ENCODE measurements around the gene RALGPS2.

RALGPS2 gene

DNA sequence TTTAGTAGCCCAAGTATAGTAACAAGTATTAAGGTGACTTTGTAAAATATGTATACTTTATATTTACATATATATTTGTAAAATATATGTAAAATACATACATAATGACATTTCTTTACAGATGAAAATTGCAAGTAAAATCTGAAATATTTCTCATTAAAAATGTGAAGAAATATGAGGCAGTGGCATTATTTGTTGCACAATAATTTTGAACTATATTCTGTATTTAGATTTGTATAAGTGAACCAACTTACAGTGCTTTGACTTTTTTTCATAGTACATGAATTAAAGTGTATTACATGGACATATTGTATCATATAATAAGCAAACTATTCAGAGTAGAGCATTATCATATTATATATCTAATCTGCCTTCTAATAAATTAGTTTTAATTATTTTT is 85.5 kb downstream of the RALGPS2 start:
- no peaks in the 10 kb centered on the region for H3K4me1 ChIP-seq
- H3K27me3 ChIP-seq (ENCODE audit: control insufficient read depth, insufficient read depth, low read length), result no peaks in the 10 kb centered on the region
- TF ChIP-seq, protein P1, sequence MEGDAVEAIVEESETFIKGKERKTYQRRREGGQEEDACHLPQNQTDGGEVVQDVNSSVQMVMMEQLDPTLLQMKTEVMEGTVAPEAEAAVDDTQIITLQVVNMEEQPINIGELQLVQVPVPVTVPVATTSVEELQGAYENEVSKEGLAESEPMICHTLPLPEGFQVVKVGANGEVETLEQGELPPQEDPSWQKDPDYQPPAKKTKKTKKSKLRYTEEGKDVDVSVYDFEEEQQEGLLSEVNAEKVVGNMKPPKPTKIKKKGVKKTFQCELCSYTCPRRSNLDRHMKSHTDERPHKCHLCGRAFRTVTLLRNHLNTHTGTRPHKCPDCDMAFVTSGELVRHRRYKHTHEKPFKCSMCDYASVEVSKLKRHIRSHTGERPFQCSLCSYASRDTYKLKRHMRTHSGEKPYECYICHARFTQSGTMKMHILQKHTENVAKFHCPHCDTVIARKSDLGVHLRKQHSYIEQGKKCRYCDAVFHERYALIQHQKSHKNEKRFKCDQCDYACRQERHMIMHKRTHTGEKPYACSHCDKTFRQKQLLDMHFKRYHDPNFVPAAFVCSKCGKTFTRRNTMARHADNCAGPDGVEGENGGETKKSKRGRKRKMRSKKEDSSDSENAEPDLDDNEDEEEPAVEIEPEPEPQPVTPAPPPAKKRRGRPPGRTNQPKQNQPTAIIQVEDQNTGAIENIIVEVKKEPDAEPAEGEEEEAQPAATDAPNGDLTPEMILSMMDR (IDR thresholded peaks at IDR 0.05), result no peak
- H3K27ac ChIP-seq, result no peak overlapping the region
- H3K79me2 ChIP-seq, result no peaks in the 10 kb centered on the region
- H3K36me3 ChIP-seq (ENCODE audit: control insufficient read depth, insufficient read depth, low read length), result no peaks in the 10 kb centered on the region
- H3K9me3 ChIP-seq (ENCODE audit: control insufficient read depth, low read length), result no peaks in the 10 kb centered on the region
- no peak overlapping the region for H3K9ac ChIP-seq
- no peak overlapping the region for H2AFZ ChIP-seq
- H3K4me3 ChIP-seq (ENCODE audit: low read depth, low read length), result no peak overlapping the region
- H3K4me2 ChIP-seq (ENCODE audit: low read length), result no peak overlapping the region

DNA sequence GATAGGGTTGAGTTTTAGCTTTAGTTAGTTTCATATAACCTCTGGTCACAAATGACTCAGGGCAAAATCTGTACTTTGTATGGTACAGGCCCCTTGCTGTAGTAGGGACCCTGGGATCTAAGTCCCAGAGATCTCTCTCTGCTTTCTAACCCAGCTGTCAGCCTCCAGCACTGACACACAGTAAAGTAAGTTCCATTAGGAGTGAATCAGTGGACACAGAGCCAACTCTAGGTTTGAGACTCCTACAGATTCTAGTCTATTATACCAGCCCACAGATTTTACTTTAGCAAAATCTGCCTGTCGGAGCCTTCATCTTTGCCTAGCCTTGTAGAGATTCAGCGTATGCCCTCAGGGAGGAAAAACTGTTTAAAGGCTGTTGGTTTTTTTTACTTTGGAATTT is 93.4 kb downstream of the RALGPS2 start:
- Histone ChIP-seq H3K4me1 (no peaks in the 10 kb centered on the region), H3K9me3 (ENCODE audit: control insufficient read depth, low read length) (no peaks in the 10 kb centered on the region), H3K27me3 (ENCODE audit: control insufficient read depth, insufficient read depth, low read length) (no peaks in the 10 kb centered on the region), H2AFZ (no peak overlapping the region), H3K27ac (no peak overlapping the region), H3K9ac (no peak overlapping the region), H3K4me3 (ENCODE audit: low read depth, low read length) (no peak overlapping the region), H3K36me3 (ENCODE audit: control insufficient read depth, insufficient read depth, low read length) (no peaks in the 10 kb centered on the region), H3K79me2 (no peaks in the 10 kb centered on the region), H3K4me2 (ENCODE audit: low read length) (no peak overlapping the region)
- TF ChIP-seq, protein P1 (IDR thresholded peaks at IDR 0.05), result no peak

DNA sequence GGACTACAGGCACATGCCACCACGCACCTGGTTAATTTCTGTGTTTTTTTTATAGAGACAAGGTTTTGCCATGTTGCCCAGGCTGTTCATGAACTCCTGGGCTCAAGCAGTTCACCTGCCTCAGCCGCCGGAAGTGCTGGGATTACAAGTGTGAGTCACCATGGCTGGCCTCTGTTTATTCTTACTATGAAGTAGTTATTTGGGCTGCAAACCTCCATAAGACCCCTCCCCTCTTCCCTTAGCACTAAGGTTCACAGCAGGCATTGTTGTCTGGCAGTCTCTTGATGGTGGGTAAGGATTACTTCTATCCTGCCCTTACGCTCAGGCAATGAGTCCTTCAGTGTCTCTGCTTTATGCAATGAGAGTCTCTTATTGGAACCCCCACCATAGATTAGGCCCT is 94.1 kb downstream of the RALGPS2 start:
- no peak overlapping the region for H2AFZ ChIP-seq
- H3K4me2 ChIP-seq (ENCODE audit: low read length), result no peak overlapping the region
- H3K36me3 ChIP-seq (ENCODE audit: control insufficient read depth, insufficient read depth, low read length), result no peaks in the 10 kb centered on the region
- H3K4me3 ChIP-seq (ENCODE audit: low read depth, low read length), result no peak overlapping the region
- no peak overlapping the region for H3K9ac ChIP-seq
- no peak overlapping the region for H3K27ac ChIP-seq
- H3K4me1 ChIP-seq, result no peaks in the 10 kb centered on the region
- no peaks in the 10 kb centered on the region for H3K79me2 ChIP-seq
- no peaks in the 10 kb centered on the region for H3K9me3 ChIP-seq (ENCODE audit: control insufficient read depth, low read length)
- TF ChIP-seq, protein P1 (IDR thresholded peaks at IDR 0.05), result no peak
- H3K27me3 ChIP-seq (ENCODE audit: control insufficient read depth, insufficient read depth, low read length), result no peaks in the 10 kb centered on the region

DNA sequence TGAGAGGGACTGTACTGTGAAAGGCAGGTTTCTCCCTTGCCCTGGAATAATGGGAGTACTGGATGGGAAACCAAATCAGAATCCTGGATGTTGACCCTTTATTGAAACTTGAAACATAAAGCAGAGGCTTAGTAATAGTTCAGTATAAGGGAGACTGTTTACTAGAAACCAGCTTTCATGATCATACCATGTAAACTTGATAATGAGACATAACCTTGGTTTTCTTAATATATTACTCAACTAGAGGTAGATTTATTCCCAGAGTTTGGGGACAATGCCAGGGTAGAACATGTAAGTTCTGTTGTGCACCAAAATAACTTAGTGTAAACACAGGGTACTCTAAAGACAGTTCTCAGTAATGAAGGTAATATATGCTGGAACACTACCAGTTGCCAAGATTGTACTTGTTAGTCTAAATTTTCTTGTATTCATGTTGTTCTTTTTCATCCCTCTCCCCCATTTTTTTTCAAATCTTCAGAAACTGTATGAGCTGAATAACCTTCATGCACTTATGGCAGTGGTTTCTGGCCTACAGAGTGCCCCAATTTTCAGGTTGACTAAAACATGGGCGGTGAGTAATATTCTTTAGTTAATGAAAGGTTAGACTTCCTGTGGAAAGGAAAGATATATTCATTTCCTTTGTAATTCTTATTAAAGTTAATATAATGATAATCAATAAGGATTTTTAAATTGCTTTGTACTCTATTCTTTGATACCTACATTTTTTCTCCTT is 96.3 kb downstream of the RALGPS2 start:
- Histone ChIP-seq H3K27ac (no peak overlapping the region), H3K36me3 (ENCODE audit: control insufficient read depth, insufficient read depth, low read length) (no peaks in the 10 kb centered on the region), H3K4me1 (no peaks in the 10 kb centered on the region), H3K9me3 (ENCODE audit: control insufficient read depth, low read length) (no peaks in the 10 kb centered on the region), H3K79me2 (no peaks in the 10 kb centered on the region), H3K9ac (no peak overlapping the region), H3K4me2 (ENCODE audit: low read length) (no peak overlapping the region), H3K27me3 (ENCODE audit: control insufficient read depth, insufficient read depth, low read length) (no peaks in the 10 kb centered on the region), H3K4me3 (ENCODE audit: low read depth, low read length) (no peak overlapping the region), H2AFZ (no peak overlapping the region)
- TF ChIP-seq, protein P1 (IDR thresholded peaks at IDR 0.05), result no peak

DNA sequence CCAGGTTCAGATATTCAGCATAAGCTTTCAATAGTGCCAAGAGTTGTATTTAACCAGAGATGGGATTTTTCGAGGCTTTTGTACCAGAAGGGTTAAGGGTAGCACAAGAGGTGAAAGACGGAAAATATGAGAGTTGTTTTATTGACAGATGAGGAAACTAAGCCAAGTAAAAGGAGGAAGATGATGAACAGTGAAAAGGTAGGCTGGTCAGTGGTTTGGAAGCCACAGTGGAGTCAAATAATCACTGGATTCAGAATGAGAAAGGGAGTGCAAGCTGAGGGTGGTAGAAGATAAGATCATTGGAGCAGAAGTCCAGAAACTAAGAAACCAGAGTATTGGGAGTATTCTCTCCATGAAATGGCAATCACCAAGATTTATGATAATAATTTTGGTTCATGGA is 100.1 kb downstream of the RALGPS2 start:
- Histone ChIP-seq H3K9me3 (ENCODE audit: control insufficient read depth, low read length) (no peaks in the 10 kb centered on the region), H3K4me3 (ENCODE audit: low read depth, low read length) (no peak overlapping the region), H2AFZ (no peak overlapping the region), H3K79me2 (no peaks in the 10 kb centered on the region), H3K4me1 (no peaks in the 10 kb centered on the region), H3K27me3 (ENCODE audit: control insufficient read depth, insufficient read depth, low read length) (no peaks in the 10 kb centered on the region), H3K36me3 (ENCODE audit: control insufficient read depth, insufficient read depth, low read length) (no peaks in the 10 kb centered on the region), H3K27ac (no peak overlapping the region), H3K9ac (no peak overlapping the region), H3K4me2 (ENCODE audit: low read length) (no peak overlapping the region)
- TF ChIP-seq, protein P1 (IDR thresholded peaks at IDR 0.05), result no peak

Measured in parathyroid adenoma (tissue), 2 donors.